Adrenal gland (tissue), 5 donors: ENCODE results near the gene COL15A1.

Experiments
- CTCF ChIP-seq, 6 experiments: fragments of 450-650 bp in 4 of 6; fragments of 200-600 bp in 2 of 6; sonication (generic) in 1 of 6; IDR thresholded peaks; 1 replicate in 5 of 6; 2 replicates in 1 of 6; pipeline versions ENCODE4 v1.5.1 to v1.8.0; 2016 to 2021; ENCODE audit warnings: antibody characterized with exemption in 6 of 6, mild to moderate bottlenecking in 2 of 6, moderate library complexity in 1 of 6
- POLR2A ChIP-seq, 2 donors: fragments of 450-650 bp; IDR thresholded peaks; one replicate each; pipeline ENCODE4 v1.6.1; 2017; ENCODE audit warnings: antibody characterized with exemption in 2 of 2, mild to moderate bottlenecking in 2 of 2, moderate library complexity in 1 of 2
- donor health status: DM: no; HTN: no; CAD: no.

- TF ChIP-seq CTCF (IDR thresholded peaks at IDR 0.05) = no peak
- TF ChIP-seq POLR2A (IDR thresholded peaks at IDR 0.05) = no peak
Observed at GRCh38 chr9:98913044-98913443, 30.7 kb upstream of the COL15A1 start.
